CD4-positive, alpha-beta T cell treated with Interleukin-4 for 1 hour (primary cell): ENCODE measurements around the gene GPR132.
"Not testable (repeated sequence)": the region's sequence is repeated elsewhere in the genome, so short reads cannot be mapped to it uniquely, and the experiment has no call there.

ENCODE experiments used
- DNase-seq, 2 donors: peaks; one replicate each; pipeline ENCODE4 v3.0.0-alpha.2; 2020 to 2022

GPR132 gene

GRCh38 chr14:105091054-105091516 lies 25.9 kb upstream of the GPR132 start:
- no peak for DNase-seq

- peak; percentile 83 for DNase-seq
Observed at GRCh38 chr14:105090493-105091053, 25.3 kb upstream of the GPR132 start.

GRCh38 chr14:105089746-105090492 lies 24.7 kb upstream of the GPR132 start:
- no peak for DNase-seq

DNA sequence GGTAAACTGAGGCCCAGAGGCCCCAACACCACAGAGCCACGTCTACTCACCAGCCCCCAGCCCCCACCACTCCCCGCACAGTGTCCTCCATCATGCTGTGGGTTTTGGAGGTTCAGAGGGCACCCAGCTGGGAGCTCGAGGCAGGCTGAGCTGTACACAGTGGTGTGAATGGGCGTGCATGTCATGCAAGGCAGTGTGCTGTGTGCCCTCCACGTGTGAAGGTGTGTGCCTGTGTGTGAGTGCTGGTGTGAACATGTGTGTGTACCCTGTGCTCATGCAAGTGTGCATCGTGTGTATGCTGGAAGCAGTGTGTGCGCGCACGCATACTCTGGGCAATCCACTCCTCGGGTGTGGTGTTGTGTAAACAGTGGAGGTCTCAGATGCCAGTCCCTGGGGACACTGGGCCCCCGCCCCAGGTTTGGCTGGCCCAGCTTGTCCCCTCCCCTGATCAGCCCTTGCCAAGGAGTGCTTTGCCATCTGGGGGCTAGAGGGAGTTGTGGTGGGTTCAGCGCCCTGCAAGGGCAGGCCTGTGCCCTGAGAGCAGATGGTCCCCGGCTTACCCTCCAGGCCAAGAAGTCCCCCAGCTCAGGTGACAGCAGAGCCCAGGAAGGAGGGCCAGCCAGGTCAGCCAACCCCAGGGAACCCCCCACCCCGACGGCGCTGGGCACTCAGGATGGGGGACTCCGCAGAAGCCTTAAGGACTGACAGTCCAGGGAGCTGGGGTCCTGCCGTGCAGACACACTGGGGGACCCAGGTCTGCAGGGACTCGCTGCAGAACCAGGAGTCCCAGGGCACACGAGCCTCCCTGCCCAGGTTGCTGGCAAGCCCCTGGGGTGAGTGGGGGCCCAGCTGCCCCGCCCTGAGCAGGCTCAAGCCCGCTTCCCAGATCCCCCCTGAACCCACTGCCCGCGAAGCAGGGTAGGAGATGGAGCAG lies 23.8 kb upstream of the GPR132 start:
- DNase-seq, result no peak

DNA sequence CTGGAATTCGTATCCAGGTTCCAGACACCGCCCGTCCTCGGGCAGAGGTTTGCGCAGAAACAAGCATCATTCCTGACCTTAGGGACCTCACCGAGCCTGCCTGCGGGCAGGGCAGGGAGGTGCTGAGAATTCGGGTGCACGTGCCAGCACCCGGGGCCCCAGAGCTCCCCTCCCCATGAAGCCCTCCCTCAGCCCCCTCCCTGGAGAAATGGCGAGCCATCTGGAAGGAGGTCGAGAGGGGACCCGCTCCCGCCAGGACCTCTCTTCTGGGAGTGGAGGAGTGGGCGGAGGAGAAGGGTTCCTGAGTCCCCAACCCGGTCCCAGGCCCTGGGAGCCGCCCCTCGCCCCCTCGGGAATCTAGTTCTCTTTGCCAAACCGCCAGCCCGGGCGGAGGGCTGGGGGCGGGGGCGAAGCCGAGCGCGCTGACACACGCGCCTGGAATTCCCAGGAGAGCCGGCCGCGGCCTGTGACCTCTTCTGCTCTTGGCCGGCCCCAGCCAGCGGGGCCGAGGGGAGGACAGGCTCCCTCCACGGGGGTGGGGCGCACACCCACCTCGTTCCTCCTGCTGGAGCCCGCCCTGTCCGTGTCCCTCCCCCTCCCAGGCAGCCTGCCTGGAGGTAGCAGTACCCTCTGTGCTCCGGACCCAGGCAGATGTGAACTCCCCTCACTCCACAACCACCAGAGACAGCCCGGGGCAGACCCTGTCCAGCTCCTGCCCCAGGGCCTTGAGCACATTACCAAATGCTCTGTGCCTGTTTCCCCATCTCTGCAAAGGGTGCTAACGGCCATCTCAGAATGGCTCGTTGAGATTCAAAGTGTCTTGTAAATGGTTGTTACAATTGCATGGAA lies 23.0 kb upstream of the GPR132 start:
- no peak for DNase-seq

DNA sequence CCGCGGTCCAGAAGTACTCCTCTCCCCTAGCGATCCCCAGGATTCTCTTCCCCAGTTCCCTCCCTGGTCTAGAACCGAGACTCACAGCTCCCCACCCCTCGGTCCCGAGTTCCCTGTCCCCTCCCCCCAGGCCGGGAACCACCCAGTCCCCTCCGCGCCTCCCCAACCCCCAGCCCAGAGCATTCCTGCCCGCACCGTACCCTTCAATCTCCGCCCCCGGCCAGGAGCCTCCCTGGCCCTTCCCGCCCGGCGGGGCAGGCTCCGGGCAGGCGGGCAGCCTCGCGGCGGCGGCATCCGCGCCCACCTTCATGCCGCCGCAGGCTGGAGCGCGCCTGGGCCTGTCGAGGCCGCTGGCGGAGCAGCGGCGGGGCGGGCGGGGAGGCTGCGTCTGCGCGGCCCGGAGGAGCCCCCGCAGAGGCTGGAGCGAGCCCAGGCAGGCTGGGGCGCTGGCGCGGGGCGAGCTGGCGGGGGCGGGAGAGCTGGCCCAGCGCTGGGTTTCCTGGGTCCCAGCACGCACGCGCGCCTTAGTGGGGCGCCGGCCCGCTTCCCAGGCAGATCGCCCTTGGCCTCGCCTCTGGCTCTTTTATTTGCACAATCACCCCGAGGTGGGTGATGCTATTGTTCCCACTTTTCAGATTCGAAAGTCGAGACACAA lies 22.2 kb upstream of the GPR132 start:
- no peak for DNase-seq

DNA sequence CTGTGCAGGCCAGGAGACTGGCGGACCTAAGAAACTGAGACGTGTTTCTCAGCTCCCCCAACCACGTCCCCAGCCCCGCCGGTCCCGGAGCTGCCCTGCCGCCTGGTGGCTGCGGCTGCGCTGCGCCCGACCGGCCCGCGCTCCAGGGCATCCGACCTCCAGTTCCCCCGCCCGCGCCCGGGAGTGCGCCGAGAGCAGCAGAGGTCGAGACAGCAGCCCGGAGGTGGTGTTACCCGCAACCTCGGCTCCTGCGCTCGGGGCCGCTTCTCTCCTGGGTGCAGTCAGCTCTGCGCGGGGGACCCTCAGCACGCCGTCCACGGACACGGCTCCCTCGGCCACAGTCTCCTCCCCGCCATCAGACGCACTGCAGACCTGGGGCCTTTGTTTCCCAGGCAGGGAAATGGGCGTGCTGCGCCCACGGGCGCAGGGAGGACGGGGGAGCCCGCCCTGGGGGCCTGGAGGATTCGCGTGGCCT lies 21.6 kb upstream of the GPR132 start:
- peak; percentile 85 to 89 for DNase-seq

GRCh38 chr14:105085766-105086165 lies 20.5 kb upstream of the GPR132 start:
- no peak for DNase-seq

DNA sequence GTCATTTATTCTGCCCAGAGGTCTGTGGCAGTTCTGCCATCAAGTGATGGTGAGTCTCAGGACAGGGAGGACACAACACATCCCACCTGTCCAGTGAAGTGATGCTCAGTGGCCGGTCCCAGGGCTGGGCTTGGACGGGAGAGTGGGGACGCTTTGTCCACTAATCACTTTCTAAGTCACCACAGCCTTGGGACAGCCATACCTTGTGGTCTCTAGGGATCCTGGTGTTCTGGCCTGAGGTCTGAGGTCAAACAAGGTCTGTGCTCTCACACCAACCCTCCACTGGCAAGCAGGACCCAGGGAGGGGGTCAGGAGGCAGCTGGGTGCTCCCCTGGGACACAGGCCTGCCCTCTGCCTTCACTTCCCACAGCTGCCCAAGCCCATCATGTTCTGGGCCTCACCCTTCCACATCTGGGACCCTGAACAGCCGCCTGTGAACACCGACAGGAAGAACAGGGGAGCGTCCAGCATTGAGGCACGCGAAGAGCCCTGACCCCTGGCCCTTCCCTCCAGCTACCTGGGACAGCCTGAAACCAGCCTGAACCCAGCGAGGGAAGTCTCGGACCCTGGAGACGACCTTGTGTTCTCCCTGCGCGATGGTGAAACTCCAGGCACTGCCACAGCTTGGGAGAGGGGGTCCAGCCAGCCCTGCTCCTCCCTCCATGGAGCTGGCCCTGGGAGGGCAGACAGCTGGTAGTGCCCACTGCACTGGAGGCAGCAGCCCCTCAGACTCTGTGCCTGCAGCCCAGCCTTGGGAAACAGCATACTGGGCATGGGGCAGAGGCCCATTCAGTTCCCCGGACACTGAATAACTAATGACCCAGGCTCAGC lies 19.7 kb upstream of the GPR132 start:
- DNase-seq, result no peak

- DNase-seq, result no peak
Observed at GRCh38 chr14:105083926-105084685, 18.9 kb upstream of the GPR132 start.

GRCh38 chr14:105082703-105083102 lies 17.5 kb upstream of the GPR132 start:
- no peak for DNase-seq

- DNase-seq, result not testable (repeated sequence)
Observed at GRCh38 chr14:105081473-105081872, 16.2 kb upstream of the GPR132 start.

- DNase-seq, result no peak
Observed at GRCh38 chr14:105080161-105080560, 14.9 kb upstream of the GPR132 start.

DNA sequence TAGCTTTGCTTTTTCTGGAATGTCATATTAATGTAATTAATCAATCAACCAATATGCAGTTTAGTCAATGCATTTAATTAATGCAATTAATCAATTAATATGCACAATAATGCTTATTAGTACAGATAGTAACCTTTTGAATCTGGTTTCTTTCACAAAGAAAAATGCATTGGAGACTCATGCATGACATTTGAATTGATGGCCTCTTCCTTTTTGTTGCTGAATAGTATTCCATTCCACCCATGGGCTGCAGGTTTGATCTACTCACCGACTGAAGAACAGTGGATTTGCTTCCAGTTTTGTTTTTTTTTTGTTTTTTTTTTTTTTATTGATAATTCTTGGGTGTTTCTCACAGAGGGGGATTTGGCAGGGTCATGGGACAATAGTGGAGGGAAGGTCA lies 13.1 kb upstream of the GPR132 start:
- no peak for DNase-seq

GRCh38 chr14:105077649-105077995 lies 12.4 kb upstream of the GPR132 start:
- DNase-seq, result no peak

GRCh38 chr14:105076805-105077648 lies 11.8 kb upstream of the GPR132 start:
- peak in 1 of 2 donors; percentile 37 for DNase-seq

- DNase-seq, result no peak
Observed at GRCh38 chr14:105076296-105076804, 11.1 kb upstream of the GPR132 start.

- peak in 1 of 2 donors; percentile 76 for DNase-seq
Observed at GRCh38 chr14:105075379-105076295, 10.4 kb upstream of the GPR132 start.
